Osteoblast (primary cell): Measurements from ENCODE around the gene RNF112. TPM values are rescaled to one million over a fixed set of nuclear protein-coding genes. Genes with fewer than 3 reads are reported as not detected.

Source experiments
- DNase-seq: peaks from one replicate; pipeline ENCODE4 v3.0.0; 2011; ENCODE audit warnings: low spot score, mixed read lengths; ENCODE audit not compliant: insufficient read length; ENCODE audit errors: missing footprints
- H2AFZ ChIP-seq: 2 replicates; pipeline ENCODE4 v1.6.0; 2011; ENCODE audit warnings: mild to moderate bottlenecking, low read length
- H3K27ac ChIP-seq: 2 replicates; pipeline ENCODE4 v1.5.1; 2011; ENCODE audit warnings: mild to moderate bottlenecking, low read depth, low read length, moderate library complexity
- H3K27me3 ChIP-seq: 2 replicates; pipeline ENCODE4 v1.6.0; 2012; ENCODE audit warnings: mild to moderate bottlenecking, control low read depth, inconsistent platforms, low read length, moderate library complexity; ENCODE audit not compliant: insufficient read depth
- H3K36me3 ChIP-seq: 2 replicates; pipeline ENCODE4 v1.5.1; 2011; ENCODE audit warnings: mild to moderate bottlenecking, low read length, control low read depth, moderate library complexity; ENCODE audit not compliant: insufficient read depth
- H3K4me1 ChIP-seq: 2 replicates; pipeline ENCODE4 v1.5.1; 2011; ENCODE audit warnings: mild to moderate bottlenecking, low read length, control low read depth, moderate library complexity; ENCODE audit not compliant: insufficient read depth
- H3K4me2 ChIP-seq: 2 replicates; pipeline ENCODE4 v1.6.0; 2011; ENCODE audit warnings: mild to moderate bottlenecking, low read length; ENCODE audit not compliant: insufficient read depth
- H3K4me3 ChIP-seq: fragments of 200-600 bp; sonication (generic); 3 replicates; pipeline ENCODE4 v1.5.1; 2012; ENCODE audit warnings: mild to moderate bottlenecking, low read length, inconsistent platforms; ENCODE audit not compliant: insufficient read depth
- H3K79me2 ChIP-seq: 2 replicates; pipeline ENCODE4 v1.6.0; 2012; ENCODE audit warnings: mild to moderate bottlenecking, low read length, control low read depth, inconsistent platforms; ENCODE audit not compliant: insufficient read depth
- H3K9me3 ChIP-seq: 2 replicates; pipeline ENCODE4 v1.5.1; 2011; ENCODE audit warnings: low read depth, low read length, control low read depth
- H4K20me1 ChIP-seq: 2 replicates; pipeline ENCODE4 v1.6.0; 2012; ENCODE audit warnings: mild to moderate bottlenecking, low read length, control low read depth; ENCODE audit not compliant: insufficient read depth
- CTCF ChIP-seq: IDR thresholded peaks from 2 replicates; pipeline ENCODE4 v1.5.1; 2011; ENCODE audit warnings: mild to moderate bottlenecking, low read depth, low read length, moderate library complexity; ENCODE audit errors: extremely low read depth
- total RNA-seq: library from RNA; depleted of rRNA; stranded (reverse); fragments of >200 nt; gene quantifications from 2 replicates; pipeline ENCODE4 v1.2.3, GENCODE V29; 2012

RNF112 gene
- total RNA-seq, 1 donor = 0.36 TPM

- Histone ChIP-seq H4K20me1 (peaks cover 19% of the 10 kb centered on the region), H3K4me3 (no peak overlapping the region), H3K4me2 (no peak overlapping the region), H3K36me3 (peaks cover 66% of the 10 kb centered on the region), H3K9me3 (no peaks in the 10 kb centered on the region), H2AFZ (no peak overlapping the region), H3K27me3 (no peaks in the 10 kb centered on the region), H3K27ac (peak overlapping the region; percentile 16), H3K4me1 (peaks cover 44% of the 10 kb centered on the region), H3K79me2 (peaks cover 29% of the 10 kb centered on the region)
- DNase-seq = peak; percentile 84
- TF ChIP-seq CTCF = no peak
These were observed 27.2 kb upstream of the RNF112 start for GRCh38 chr17:19383681-19384470.

- H3K79me2 ChIP-seq = peaks cover 19% of the 10 kb centered on the region
- peak overlapping the region; percentile 33 for H3K27ac ChIP-seq
- H3K4me3 ChIP-seq = no peak overlapping the region
- peaks cover 58% of the 10 kb centered on the region for H3K36me3 ChIP-seq
- H3K27me3 ChIP-seq = no peaks in the 10 kb centered on the region
- no peaks in the 10 kb centered on the region for H3K9me3 ChIP-seq
- DNase-seq = peak; percentile 83
- no peak overlapping the region for H2AFZ ChIP-seq
- H3K4me2 ChIP-seq = no peak overlapping the region
- peaks cover 13% of the 10 kb centered on the region for H4K20me1 ChIP-seq
- no peak for TF ChIP-seq CTCF
- H3K4me1 ChIP-seq = peaks cover 35% of the 10 kb centered on the region
These were observed 26.2 kb upstream of the RNF112 start for GRCh38 chr17:19384723-19385391.

GRCh38 chr17:19385521-19385983 lies 25.5 kb upstream of the RNF112 start:
- Histone ChIP-seq H4K20me1 (peaks cover 11% of the 10 kb centered on the region), H3K36me3 (peaks cover 51% of the 10 kb centered on the region), H3K27ac (no peak overlapping the region), H3K4me2 (no peak overlapping the region), H3K9me3 (no peaks in the 10 kb centered on the region), H3K4me3 (no peak overlapping the region), H3K4me1 (peaks cover 35% of the 10 kb centered on the region), H3K27me3 (no peaks in the 10 kb centered on the region), H2AFZ (no peak overlapping the region), H3K79me2 (peaks cover 12% of the 10 kb centered on the region)
- no peak for TF ChIP-seq CTCF
- DNase-seq = peak; percentile 31
